Measurements from ENCODE around the gene UBFD1. TPM values are rescaled to one million over a fixed set of nuclear protein-coding genes. Genes with fewer than 3 reads are reported as not detected.
"Not testable (repeated sequence)": the region's sequence is repeated elsewhere in the genome, so short reads cannot be mapped to it uniquely, and the experiment has no call there.

Gene UBFD1
- polyA plus RNA-seq, 4 donors: 75.6 to 78.4 (median 76.6) TPM

GRCh38 chr16:23595951-23596720 is 38.6 kb downstream of the UBFD1 start, which contains the start of gene NDUFAB1:
Gene NDUFAB1, minus strand, starts transcription at chr16:23596316. Its CDS starts 26 bp downstream, at chr16:23596290.
- DNase-seq (ENCODE audit: low read depth in 4 of 4, low spot score in 3 of 4): peak; percentile 73 to 81 (median 79)

- no peak for DNase-seq (ENCODE audit: low read depth in 4 of 4, low spot score in 3 of 4)
Measured at GRCh38 chr16:23597003-23597756, 39.7 kb downstream of the UBFD1 start.

- DNase-seq (ENCODE audit: low read depth in 4 of 4, low spot score in 3 of 4): no peak
Measured at GRCh38 chr16:23607726-23608125, 50.2 kb downstream of the UBFD1 start.

- no peak for DNase-seq (ENCODE audit: low read depth in 4 of 4, low spot score in 3 of 4)
Measured at GRCh38 chr16:23608194-23608593, 50.7 kb downstream of the UBFD1 start.

GRCh38 chr16:23609929-23610328 is 52.4 kb downstream of the UBFD1 start:
- no peak for DNase-seq (ENCODE audit: low read depth in 4 of 4, low spot score in 3 of 4)

GRCh38 chr16:23610905-23611304 is 53.4 kb downstream of the UBFD1 start:
- not testable (repeated sequence) for DNase-seq (ENCODE audit: low read depth in 4 of 4, low spot score in 3 of 4)

GRCh38 chr16:23611936-23612335 is 54.4 kb downstream of the UBFD1 start:
- DNase-seq (ENCODE audit: low read depth in 4 of 4, low spot score in 3 of 4): no peak

- no peak for DNase-seq (ENCODE audit: low read depth in 4 of 4, low spot score in 3 of 4)
Measured at GRCh38 chr16:23615805-23616204, 58.3 kb downstream of the UBFD1 start.

Other genes with a start within 250 kb of the UBFD1 start
- gene COG7, start 104.5 kb upstream of the UBFD1 start, polyA plus RNA-seq (ENCODE audit: insufficient read length in 4 of 4): 10 to 100 TPM; 23.4 to 28.9 (median 24.3) TPM
- 100 to 1,000 TPM; 127 to 150 (median 141) TPM for gene GGA2, start 47.2 kb upstream of the UBFD1 start, polyA plus RNA-seq (ENCODE audit: insufficient read length in 4 of 4)
- gene EARS2, start 377 bp upstream of the UBFD1 start, polyA plus RNA-seq (ENCODE audit: insufficient read length in 4 of 4): 10 to 100 TPM; 27.0 to 32.2 (median 31.1) TPM
- gene NDUFAB1, start 38.6 kb downstream of the UBFD1 start, polyA plus RNA-seq (ENCODE audit: insufficient read length in 4 of 4): 100 to 1,000 TPM in 3 of 4 donors, 10 to 100 TPM in 1; 98.1 to 106 (median 103) TPM
- gene PALB2, start 83.6 kb downstream of the UBFD1 start, polyA plus RNA-seq (ENCODE audit: insufficient read length in 4 of 4): 10 to 100 TPM; 18.8 to 21.4 (median 20.0) TPM
- 10 to 100 TPM; 68.4 to 76.4 (median 73.4) TPM for gene DCTN5, start 83.7 kb downstream of the UBFD1 start, polyA plus RNA-seq (ENCODE audit: insufficient read length in 4 of 4)
- 10 to 100 TPM; 22.2 to 25.6 (median 25.2) TPM for gene PLK1, start 121.2 kb downstream of the UBFD1 start, polyA plus RNA-seq (ENCODE audit: insufficient read length in 4 of 4)
- under 1 TPM; 0.36 to 0.83 (median 0.48) TPM for gene ERN2, start 155.5 kb downstream of the UBFD1 start, polyA plus RNA-seq (ENCODE audit: insufficient read length in 4 of 4)
- gene CHP2, start 197.3 kb downstream of the UBFD1 start, polyA plus RNA-seq (ENCODE audit: insufficient read length in 4 of 4): 1 to 10 TPM in 3 of 4 donors, under 1 TPM in 1; 0.91 to 2.0 (median 1.3) TPM